NCI-H1105 (cell line): ENCODE results near the gene ARHGAP42.
"Not testable (repeated sequence)": the region's sequence is repeated elsewhere in the genome, so short reads cannot be mapped to it uniquely, and the experiment has no call there.

Source experiments
- DNase-seq: peaks from one replicate; lab custom pipeline; 2025; lab: John Stamatoyannopoulos, UW

Gene ARHGAP42

DNA sequence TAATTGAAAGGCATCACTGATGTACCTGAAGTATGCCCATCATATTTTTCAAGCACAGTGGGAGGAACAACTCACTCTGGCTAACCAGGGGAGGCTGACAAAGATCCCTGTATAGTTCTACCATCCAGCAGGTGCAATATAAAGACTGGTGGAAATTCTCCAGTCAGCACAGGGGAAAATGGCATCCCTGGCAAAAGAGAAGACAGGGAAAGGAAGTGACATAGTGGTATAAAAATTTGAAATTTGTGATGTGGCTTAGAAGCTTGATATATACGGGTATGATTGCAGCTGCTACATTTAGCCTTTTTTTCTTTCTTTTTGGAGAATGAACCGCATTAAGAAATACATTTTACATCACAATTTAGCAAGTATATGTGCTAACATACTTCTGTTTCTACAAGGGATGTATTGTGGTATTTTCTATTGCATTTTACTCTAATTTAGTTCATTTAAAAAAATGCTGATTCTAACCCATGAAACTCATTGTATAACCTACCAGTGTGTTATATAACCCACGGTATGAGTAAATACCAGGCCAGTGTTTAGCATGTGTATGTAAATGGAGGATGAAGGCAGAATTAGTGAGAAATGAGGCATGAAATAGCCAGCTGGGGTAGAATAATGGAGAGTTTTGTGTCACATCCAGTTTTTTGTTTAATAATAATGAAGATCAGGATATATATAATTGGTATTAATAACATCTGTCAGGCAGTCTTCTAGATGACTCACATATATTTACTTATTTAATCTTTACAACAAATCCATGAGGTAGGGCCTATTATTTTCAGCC, 186.1 kb downstream of the ARHGAP42 start:
- no peak for DNase-seq

DNA sequence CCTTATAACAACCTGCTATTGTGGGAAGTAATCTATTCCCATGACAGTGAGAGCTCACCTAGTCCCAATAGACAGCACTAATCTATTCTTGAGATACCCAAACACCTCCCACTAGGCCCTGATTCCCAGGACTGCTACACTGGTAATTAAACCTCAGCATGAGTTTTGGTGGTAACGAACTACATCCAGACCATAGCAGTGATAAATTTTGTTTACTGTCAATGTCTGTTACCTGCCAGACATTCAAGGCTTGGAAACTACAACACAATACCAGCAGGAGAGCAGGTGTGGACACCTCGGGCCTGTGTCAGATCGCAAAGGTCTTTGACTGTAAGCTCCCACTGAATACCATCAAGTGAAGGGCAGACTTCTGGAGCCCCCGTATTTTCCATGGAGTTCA, 187.1 kb downstream of the ARHGAP42 start:
- DNase-seq = no peak

DNA sequence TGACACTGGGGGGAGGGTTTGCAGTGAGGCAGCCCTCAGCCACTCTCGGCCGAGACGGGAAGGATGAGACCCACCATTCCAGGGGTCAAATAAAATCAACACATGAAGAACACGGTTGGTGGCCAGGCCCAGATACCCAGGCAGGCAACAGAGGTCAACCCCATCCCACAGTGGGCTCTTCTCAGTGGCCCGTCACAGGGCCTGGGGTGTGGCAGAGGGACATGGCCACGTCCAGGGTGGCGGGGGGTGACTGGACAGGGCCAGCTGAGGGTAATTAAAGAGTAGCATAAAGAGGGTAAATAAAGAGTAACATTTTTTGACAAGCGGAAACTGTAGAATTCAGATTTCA, 188.4 kb downstream of the ARHGAP42 start:
- no peak for DNase-seq

DNA sequence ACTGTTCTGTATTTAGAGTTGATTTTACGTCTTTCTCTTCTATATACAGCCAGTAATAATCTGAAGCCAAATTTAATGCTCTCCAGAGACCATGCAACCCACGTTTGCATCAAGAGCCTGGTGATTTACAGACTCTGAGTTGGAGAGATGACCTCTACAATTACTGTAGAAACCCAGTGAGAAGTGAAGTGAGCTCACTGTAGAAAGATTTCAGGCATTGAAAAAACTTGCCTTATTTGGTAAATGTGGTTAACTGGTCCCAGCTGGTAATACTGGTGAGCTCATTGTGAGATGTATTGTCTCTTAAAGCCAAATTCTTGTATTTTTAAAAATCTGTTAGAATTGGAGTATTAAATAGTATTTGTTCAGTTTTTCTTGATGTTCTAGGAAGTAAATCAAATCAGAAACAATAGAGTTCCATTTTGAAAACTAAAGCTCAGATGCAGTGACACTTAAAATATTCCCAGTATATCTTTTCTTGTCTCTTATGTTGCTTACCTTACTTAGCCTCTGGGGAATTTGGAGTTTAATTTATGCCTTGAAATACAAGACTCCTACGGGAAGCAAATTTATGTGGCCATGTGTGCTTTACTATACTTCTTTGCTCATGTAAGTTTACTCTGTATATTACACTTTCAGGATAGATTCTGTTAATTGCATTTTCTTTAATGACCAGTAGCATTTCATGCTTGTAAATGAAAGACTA, 189.9 kb downstream of the ARHGAP42 start:
- DNase-seq = no peak

DNA sequence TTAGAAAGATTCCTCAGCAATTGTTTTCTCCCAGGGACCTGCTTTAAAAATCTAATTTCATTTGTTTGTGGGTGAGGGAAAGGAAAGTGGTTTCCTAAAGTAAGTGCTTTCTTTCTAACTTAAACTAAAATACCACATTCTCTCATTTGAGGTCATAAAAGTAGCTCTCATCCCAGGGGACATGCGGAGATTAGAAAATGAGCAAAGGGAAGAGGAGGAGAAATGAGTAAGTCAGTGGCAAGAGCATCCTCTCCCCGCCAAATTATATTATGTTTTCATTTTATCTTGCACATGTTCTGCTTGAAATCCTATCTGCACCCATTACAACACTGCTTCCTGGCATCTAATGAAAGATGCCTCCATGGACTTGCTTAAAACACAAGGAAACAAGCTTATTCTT, 191.4 kb downstream of the ARHGAP42 start:
- no peak for DNase-seq

DNA sequence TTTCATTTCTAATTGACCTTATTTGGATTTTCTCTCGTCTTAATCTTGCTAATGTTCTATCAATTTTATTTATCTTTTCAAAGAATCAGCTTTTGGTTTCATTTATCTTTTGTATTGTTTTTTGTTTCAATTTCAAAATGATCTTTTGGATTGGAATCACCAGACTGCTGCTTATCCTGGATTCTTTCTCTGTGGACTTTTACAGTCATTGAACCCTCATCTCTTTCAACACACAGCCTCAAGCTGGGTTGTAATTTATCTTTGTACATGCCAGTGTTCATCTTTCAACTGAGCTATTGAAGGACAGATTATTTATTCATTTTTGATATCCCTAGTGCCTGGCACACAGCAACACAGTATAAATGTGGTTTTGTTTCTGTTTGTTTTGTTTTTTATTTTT, 195.9 kb downstream of the ARHGAP42 start:
- DNase-seq = no peak

DNA sequence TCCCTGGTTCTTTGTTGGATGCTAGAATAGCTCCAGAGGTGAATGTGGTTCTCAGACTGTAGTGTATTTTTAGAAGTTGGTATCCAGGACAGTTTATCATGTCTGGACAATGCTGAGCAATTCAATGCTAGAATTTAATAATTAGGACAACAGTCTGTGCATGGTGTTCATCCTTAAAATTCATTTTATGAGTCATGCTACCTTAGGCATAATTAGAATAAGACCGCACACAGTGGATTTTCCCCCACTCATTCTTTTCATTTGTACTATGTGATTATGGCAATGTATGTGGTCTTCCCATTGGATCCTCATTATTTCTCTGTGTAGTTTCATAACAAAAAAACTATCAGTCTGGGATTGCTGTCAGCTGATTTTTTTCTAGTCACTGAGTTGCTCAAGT, 196.7 kb downstream of the ARHGAP42 start:
- no peak for DNase-seq

DNA sequence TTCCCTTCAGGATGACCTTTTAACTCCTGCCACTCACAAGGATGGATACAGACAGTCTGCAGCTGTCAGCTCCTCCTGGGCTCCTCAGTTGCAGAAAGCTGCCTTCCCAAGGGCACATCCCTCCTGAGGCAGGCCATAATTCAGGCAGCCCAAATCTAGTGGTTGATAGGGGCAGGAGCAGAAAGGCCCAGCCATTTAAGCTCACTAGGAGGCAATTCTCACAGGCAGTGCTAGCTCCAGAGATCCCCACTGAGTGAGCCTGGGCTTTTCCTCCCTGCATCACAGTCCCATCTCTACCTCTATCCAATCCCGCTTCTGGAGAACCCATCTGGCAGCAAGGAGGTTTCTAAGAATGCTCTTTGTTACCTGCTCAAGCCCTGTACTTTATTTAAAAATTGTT, 200.6 kb downstream of the ARHGAP42 start:
- no peak for DNase-seq

DNA sequence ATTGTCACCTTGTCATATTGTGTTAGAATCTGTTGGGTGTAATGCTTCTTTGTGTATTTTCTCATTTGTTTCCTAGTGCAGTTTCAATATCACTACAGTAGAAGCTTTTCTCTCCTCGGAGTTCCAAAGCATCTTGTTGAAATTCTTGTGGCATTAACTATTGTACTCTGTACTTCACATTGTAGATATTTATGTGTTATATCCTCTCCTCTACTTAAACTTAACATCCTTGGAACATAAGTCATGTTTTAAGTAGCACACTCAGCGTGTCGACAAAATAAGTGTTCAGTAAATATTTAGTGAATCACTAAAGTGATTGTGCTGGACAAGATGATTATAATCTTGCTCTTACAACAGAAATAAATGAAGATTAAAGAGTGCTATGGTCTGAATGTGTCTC, 201.7 kb downstream of the ARHGAP42 start:
- no peak for DNase-seq

DNA sequence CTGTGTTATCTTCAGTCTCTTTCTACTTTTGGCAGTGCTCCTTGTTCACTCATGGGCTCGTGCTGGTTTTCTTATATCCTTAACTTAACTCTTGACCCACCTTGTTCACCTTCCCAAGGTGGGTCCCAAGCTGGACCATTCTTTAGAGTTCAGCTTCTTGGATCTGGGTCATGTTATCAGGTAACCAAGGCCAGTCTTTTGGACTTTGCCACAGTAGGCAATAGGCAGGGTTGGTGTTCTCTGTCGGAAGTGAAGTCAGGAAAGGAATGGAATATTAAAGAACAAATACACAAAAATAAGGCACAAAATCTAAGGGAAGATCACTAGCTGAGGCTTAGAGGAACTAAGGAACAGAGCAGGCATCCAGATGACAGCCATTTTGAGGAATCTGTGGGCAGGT, 202.7 kb downstream of the ARHGAP42 start:
- DNase-seq = no peak

DNA sequence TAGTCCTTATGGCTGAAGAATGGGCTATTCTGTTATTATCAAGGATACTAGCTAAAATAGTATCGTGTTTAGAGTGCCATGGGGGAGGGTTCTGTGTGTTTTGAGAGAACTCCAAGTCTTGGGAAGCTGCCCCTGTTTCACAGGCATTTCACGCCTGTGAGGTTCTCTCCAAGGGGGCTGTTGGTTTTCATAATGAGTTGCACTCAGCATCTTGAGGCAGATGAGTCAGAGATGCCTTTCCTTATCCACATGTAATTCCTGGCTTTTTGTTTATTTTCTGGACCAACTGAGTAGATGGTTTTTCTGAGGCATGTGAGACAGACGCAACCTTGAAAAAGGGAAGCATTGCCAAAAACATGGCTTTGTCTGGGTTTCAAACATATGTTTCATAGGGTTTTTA, 203.7 kb downstream of the ARHGAP42 start:
- no peak for DNase-seq

DNA sequence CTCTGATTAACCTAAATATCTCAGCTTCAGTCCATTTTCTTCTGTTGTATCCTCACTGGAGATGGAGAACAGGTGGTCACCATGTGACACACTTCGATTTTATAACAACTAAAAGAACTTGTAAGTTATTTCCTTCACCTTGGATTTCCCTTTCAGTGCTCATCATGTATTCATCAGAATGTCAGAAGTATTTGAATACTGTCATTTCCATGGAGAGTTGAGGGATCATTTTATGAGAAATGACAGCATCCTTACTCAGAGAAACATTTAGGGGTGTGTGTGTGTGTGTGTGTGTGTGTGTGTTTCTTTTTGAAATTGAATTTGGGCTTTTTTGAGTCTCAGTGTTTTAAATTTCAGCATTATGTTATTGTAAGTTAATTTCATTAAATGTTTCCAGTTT, 205.8 kb downstream of the ARHGAP42 start:
- no peak for DNase-seq

DNA sequence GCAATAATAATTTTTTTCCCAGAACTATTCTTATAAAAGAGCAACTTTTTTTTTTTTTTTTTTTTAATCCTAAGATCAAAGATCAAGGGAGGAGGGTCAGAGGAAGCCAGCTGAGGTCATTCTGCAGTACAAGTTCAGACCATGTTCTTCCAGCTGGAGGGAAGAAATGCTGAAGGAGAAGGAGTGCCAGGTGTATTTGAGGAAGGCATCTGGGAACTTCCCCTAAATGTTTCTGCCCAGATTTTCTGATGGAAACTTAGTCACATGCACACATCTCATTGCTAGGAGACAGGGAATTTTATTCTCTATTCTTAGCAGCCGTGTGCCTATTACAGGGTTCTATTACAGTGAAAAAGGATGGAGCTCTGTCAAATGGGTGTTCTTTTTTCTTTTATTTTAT, 208.4 kb downstream of the ARHGAP42 start:
- no peak for DNase-seq

DNA sequence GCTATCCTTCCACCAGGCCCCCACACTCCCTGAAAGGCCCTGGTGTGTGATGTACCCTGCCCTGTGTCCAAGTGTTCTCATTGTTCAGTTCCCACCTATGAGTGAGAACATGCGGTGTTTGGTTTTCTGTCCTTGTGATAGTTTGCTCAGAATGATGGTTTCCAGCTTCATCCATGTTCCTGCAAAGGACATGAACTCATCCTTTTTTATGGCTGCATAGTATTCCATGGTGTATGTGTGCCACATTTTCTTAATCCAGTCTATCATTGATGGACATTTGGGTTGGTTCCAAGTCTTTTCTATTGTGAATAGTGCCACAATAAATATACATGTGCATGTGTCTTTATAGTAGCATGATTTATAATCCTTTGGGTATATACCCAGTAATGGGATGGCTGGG, 208.9 kb downstream of the ARHGAP42 start:
- not testable (repeated sequence) for DNase-seq

DNA sequence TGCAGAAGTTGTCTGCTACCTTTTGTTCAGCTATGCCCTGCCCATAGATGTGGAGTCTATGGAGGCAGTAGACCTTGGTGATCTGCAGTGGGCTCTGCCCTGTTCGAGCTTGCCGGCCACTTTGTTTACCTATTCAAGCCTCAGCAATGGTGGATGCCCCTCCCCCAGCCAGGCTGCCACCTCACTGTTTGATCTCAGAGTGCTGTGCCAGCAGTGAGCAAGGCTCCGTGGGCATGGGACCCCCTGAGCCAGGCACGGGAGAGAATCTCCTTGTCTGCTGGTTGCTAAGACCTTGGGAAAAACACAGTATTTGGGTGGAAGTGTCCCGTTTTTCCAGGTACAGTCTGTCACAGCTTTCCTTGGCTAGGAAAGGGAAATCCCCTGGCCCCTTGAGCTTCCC, 214.4 kb downstream of the ARHGAP42 start:
- not testable (repeated sequence) for DNase-seq

DNA sequence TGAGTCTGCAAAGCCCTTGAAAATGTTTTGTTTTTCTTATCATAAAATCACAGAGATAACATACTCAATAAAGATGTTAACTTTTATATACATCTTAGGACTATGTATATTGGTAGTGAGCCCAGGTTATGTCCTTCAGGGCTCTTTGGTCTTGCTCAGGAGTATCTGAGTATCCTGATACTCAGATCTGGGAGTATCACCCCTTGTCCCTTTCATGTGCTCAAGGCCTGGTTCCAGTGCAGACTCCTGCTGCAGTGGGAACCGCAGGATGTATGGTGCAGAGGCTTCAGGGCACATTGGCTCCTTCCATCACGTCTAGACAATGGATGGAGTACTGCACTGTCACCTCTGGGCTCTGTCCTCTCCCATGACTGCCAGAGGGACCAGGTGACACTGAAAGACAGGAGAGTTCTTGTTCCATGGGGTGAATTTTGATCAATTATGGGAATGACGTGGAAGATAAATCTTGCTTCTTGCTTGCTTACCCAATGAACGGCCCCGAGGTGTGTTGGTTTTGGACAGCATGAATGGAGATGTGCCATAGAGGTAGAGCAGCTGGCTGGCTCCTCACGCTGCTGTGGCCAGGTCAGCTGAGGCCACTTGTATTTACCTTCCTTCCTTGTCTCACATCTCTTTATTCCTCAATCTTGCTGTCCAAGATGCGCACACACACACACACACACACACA, 215.5 kb downstream of the ARHGAP42 start:
- no peak for DNase-seq

DNA sequence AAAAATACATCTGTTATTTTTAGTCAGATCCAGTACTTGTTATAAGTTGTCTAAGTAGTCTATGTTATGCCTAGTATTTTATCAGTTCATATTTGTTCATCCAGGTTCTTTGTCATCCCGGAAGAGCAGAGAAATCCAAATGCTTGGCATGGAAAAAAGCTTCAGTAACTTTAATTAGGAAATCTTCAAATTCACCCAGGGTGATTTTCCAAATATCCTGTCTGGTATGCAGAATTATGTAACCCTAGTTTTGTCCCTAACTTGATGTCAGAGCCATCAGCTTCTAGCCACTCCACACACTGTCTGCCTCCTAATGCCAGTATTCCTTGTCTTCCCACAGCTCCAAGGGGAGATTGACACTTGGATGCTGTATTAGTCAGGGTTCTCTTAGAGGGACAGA, 216.2 kb downstream of the ARHGAP42 start:
- no peak for DNase-seq

DNA sequence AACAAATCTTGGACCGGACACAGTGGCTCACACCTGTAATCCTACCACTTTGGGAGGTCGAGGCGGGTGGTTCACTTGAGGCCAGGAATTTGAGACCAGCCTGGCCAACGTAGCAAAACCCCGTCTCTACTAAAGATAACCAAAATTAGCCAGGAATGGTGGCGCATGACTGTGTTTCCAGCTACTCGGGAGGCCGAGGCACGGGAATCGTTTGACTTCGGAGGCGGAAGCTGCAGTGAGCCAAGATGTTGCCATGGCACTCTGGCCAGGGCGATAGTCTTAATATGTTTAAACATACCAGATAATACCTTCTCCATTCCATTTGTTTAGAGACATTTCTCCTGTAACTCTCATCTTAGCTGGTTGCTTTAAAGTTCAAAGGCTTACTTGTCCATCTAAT, 218.6 kb downstream of the ARHGAP42 start:
- DNase-seq = no peak

DNA sequence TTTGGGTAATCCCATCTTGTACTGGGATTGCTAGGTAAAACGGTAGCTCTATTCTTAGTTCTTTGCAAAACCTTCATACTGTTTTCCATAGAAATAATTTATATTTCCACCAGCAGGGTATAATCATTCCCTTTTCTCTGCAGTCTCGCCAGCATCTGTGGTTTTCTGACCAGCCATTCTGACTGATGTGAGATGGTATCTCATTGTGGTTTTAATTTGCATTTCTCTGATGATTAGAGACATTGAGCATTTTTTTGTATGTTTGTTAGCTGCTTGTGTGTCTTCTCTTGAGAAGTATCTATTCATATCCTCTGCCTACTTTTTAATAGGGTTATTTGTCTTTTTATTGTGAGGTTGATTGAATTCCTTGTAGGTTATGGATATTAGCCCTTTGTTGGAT, 221.7 kb downstream of the ARHGAP42 start:
- DNase-seq = no peak

DNA sequence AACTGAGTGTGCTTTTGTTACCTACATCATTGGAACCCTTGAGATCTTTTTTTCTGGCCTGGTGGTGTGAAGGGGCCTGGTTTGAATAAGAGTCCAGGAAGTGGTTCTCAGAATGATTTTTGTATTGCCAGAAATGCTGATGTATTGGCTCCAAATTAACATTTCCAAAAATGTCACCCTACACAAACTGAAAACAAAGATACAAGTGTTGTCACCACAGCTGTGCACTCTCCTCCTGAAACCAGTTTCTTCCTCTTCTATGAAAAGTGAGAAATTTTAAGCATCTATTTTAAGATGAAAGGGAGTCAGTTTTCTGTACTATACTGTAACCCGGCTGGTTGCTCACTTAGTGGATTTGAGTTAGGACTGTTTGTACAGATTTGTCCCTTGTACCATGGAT, 223.7 kb downstream of the ARHGAP42 start:
- DNase-seq = no peak

DNA sequence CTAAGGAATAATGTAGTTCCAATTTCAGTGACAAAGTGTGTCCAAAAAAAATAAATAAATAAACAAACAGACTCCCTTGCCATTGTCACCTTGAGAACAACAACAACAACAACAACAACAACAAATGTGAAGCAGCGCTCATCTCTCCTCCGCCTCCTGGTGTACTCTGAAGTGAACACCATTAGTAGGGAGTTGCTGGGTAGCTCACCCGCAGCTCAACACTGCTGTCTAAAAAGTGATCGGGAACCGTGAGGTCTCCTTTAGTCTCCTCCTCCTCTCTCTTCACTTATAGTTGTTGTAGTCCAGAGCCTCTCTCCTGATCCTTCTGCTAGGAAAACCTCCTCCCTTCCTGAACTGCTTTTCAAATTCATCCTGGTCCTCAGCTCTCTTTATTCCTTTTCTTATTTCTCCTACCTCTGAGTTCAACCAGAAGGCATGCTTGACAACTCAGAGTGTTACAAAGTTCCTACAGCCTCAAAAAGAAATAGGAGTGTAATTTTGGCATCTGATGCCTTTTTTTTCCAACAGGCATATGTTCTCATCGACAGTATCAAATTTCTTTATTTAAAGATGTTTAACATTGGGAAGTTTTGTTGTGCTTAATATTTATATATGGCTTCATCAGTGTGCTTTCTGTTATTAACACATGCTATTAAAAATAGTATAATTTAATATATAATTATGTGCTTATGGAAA, 227.5 kb downstream of the ARHGAP42 start:
- DNase-seq = no peak
